Measurements from ENCODE around the gene CNDP2.

CNDP2 gene

GRCh38 chr18:74480149-74480651 lies 16.0 kb upstream of the CNDP2 start:
- no peak for DNase-seq (ENCODE audit: low read depth)
- TF ChIP-seq, protein P1, sequence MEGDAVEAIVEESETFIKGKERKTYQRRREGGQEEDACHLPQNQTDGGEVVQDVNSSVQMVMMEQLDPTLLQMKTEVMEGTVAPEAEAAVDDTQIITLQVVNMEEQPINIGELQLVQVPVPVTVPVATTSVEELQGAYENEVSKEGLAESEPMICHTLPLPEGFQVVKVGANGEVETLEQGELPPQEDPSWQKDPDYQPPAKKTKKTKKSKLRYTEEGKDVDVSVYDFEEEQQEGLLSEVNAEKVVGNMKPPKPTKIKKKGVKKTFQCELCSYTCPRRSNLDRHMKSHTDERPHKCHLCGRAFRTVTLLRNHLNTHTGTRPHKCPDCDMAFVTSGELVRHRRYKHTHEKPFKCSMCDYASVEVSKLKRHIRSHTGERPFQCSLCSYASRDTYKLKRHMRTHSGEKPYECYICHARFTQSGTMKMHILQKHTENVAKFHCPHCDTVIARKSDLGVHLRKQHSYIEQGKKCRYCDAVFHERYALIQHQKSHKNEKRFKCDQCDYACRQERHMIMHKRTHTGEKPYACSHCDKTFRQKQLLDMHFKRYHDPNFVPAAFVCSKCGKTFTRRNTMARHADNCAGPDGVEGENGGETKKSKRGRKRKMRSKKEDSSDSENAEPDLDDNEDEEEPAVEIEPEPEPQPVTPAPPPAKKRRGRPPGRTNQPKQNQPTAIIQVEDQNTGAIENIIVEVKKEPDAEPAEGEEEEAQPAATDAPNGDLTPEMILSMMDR (conservative IDR thresholded peaks at IDR 0.05; ENCODE audit: low read length), result no peak

DNA sequence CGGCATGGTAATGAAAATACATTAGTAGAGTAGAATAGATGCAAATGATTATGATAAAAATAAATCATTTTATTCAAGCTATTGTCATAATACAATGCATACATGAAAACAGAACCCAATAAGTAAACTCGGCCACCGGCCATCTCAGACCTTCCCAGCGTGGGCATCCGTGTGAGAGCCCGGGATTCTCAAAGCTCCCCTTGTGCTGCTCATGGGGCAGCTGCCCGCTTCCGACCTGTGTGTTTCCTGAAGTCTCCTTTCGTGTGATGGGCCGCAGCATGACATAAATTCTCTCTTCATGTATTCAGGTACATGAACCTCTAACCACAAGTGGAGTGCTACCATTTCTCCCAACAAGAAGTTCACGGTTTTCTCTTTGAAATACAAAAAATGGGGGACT lies 13.5 kb upstream of the CNDP2 start:
- TF ChIP-seq, protein P1 (conservative IDR thresholded peaks at IDR 0.05; ENCODE audit: low read length), result no peak
- no peak for DNase-seq (ENCODE audit: low read depth)
- H3K4me3 ChIP-seq (ENCODE audit: low read length), result no peak overlapping the region

More at GRCh38 chr18:74480149-74480651, 16.0 kb upstream of the CNDP2 start:
- no peak overlapping the region for H3K4me3 ChIP-seq (ENCODE audit: low read length)

DNA sequence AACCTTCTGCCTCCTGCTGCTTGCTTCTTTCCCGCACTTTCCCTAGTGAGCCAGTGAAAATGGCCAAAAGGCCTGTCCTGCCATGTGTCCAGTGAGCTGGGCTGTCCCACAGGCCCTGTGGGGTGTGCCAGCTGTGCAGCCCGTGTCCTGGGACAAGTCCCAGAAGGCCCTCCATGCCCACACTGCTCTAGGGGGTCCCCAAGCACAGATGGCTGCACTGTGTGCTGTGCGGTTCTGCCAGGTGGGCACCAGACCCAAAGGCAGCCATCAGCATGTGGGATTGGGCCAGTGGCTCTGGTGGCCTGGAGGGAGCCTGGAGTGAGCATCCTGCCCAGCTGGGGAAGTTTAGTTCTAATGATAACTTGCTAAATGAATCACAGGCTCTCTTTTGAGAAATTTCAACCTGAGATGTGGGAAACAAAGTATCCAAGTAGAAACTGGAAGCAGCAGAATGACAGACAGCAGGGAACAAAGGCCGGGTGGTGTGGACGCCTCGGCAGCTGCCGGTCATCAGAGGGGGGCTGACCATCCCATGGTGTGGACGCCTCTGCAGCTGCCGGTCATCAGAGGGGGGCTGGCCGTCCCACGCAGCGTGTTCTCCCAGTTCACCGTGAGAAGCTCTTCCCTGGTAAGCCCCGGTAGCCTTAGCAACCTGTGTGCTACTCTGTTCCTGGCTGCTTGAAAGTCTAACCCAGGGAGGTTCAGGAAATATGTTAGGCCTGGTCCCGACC lies 9.9 kb upstream of the CNDP2 start:
- DNase-seq (ENCODE audit: low read depth), result no peak
- H3K4me3 ChIP-seq (ENCODE audit: low read length), result no peak overlapping the region

GRCh38 chr18:74488354-74488753 lies 7.8 kb upstream of the CNDP2 start:
- TF ChIP-seq, protein P1 (conservative IDR thresholded peaks at IDR 0.05; ENCODE audit: low read length), result no peak
- no peak overlapping the region for H3K4me3 ChIP-seq (ENCODE audit: low read length)
- DNase-seq (ENCODE audit: low read depth), result no peak

More for the DNA sequence above, 9.9 kb upstream of the CNDP2 start:
- TF ChIP-seq, protein P1 (conservative IDR thresholded peaks at IDR 0.05; ENCODE audit: low read length), result no peak

DNA sequence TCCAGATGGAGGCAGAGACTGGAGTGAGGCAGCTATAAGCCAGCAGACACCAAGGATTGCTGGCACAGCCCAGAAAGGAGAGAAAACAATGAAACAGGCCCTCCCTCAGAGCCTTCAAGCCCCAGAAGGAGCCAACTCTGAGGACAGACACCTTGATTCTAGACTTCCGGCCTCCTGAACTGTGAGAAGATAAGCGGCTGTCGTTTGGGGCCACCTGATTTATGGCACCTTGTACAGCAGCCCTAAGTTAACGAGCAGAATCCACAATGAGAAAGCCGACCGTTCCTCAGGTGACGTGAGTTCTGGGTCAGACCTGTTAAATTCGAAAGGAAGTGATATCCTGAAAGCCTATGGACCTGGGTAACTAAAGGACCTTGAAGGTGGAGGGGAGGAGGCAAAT lies 7.3 kb upstream of the CNDP2 start:
- no peak for DNase-seq (ENCODE audit: low read depth)
- TF ChIP-seq, protein P1 (conservative IDR thresholded peaks at IDR 0.05; ENCODE audit: low read length), result no peak
- H3K4me3 ChIP-seq (ENCODE audit: low read length), result no peak overlapping the region

DNA sequence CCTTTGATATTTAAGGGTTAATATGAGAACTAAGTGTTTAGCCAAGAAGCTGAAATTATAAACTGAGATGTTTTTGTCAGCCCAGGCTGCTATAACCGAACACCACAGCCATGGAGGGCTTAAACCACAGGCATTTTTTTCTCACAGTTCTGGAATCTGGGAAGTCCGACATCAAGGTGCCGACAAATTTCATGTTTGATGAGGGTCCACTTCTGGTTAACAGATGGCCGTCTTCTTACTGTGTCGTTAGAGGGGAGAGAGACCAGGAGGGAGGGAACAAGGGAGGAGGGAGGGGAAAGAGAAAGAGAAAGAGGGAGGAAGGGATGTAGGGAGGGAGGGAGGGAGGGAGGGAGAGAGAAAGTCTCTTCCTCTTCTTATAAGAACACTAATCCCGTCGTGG lies 6.5 kb upstream of the CNDP2 start:
- peak overlapping the region; percentile 46 for H3K4me3 ChIP-seq (ENCODE audit: low read length)
- TF ChIP-seq, protein P1 (conservative IDR thresholded peaks at IDR 0.05; ENCODE audit: low read length), result no peak
- DNase-seq (ENCODE audit: low read depth), result peak; percentile 86

- TF ChIP-seq, protein P1 (conservative IDR thresholded peaks at IDR 0.05; ENCODE audit: low read length), result no peak
Measured at GRCh38 chr18:74492259-74492658, 3.9 kb upstream of the CNDP2 start.

More at GRCh38 chr18:74492259-74492658, 3.9 kb upstream of the CNDP2 start:
- DNase-seq (ENCODE audit: low read depth), result no peak
- no peak overlapping the region for H3K4me3 ChIP-seq (ENCODE audit: low read length)

All from AG10803 (cell line).